Choroid plexus epithelial cell (primary cell): ENCODE measurements around the gene TNNT3.
"Not testable (repeated sequence)": the region's sequence is repeated elsewhere in the genome, so short reads cannot be mapped to it uniquely, and the experiment has no call there.

ENCODE experiments used
- DNase-seq: peaks from one replicate; pipeline ENCODE4 v3.0.0-alpha.2; 2010; ENCODE audit warnings: low read depth
- H3K4me3 ChIP-seq: 2 replicates; pipeline ENCODE4 v1.5.1; 2011; ENCODE audit warnings: low read depth, mild to moderate bottlenecking, control low read depth, low read length, moderate library complexity
- TF ChIP-seq, protein P1 (sequence below): conservative IDR thresholded peaks from 2 replicates; pipeline ENCODE4 v1.5.1; 2011; ENCODE audit warnings: low read depth, mild to moderate bottlenecking, control low read depth, inconsistent platforms, low read length, moderate library complexity

The TNNT3 gene

DNA sequence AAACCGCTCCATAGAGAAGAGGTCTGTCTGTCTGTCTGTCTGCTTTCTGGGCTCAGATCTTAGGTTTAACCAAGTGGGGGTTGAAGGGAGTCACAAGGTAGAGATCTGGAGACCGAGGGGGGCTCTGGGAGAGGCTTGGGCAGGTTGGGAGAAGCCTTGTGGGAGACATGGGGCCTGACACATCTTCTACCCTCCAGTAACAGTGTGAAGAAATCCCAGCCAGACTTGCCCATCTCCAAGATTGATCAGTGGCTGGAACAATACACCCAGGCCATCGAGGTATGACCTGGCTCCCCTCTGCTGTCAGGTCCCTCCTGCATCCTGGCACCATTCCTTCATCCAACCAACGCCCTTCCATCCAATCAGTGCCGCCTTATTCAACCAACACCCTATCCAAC is 35.2 kb upstream of the TNNT3 start:
- no peak for DNase-seq
- TF ChIP-seq, protein P1, sequence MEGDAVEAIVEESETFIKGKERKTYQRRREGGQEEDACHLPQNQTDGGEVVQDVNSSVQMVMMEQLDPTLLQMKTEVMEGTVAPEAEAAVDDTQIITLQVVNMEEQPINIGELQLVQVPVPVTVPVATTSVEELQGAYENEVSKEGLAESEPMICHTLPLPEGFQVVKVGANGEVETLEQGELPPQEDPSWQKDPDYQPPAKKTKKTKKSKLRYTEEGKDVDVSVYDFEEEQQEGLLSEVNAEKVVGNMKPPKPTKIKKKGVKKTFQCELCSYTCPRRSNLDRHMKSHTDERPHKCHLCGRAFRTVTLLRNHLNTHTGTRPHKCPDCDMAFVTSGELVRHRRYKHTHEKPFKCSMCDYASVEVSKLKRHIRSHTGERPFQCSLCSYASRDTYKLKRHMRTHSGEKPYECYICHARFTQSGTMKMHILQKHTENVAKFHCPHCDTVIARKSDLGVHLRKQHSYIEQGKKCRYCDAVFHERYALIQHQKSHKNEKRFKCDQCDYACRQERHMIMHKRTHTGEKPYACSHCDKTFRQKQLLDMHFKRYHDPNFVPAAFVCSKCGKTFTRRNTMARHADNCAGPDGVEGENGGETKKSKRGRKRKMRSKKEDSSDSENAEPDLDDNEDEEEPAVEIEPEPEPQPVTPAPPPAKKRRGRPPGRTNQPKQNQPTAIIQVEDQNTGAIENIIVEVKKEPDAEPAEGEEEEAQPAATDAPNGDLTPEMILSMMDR, result no peak
- no peak overlapping the region for H3K4me3 ChIP-seq

DNA sequence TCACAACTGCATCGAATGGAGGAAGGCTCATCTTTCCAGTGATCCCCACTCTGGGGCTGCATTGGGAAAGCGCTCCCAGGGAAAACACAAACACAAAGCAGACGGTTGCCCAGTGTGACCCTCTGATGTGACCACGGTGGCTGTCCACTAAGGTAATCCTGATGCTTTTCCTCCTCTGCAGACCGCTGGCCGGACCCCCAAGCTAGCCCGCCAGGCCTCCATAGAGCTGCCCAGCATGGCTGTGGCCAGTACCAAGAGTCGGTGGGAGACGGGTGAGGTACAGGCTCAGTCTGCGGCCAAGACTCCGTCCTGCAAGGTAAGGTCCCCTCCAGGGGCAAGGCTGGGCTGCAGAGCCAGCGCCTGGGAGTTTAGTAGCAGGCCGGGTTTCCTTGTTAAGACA is 33.0 kb upstream of the TNNT3 start:
- not testable (repeated sequence) for H3K4me3 ChIP-seq, DNase-seq

- DNase-seq, result no peak
- no peak overlapping the region for H3K4me3 ChIP-seq
- TF ChIP-seq, protein P1, result no peak
Measured at GRCh38 chr11:1887451-1888346, 31.8 kb upstream of the TNNT3 start.

DNA sequence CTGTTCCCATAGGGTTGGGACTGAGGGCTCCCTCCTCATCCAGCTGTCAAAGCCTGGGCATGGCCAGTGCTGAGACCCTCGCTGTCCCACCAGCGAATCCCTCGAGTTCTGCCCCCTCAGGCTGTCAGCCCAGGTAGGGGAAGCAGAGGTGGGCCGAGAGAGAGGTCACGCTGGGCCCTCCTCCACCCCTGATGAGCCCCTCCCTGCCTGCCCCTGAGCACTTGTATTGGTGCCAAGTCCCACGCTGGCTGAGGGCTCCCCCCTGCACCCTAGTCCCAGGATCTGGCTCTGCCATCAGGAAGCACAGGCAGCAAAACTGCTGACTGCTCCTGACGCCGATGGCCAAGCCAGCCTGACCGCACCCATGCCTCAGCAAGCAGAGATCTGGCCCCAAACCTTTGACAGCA is 31.2 kb upstream of the TNNT3 start:
- TF ChIP-seq, protein P1, result no peak
- no peak for DNase-seq
- no peak overlapping the region for H3K4me3 ChIP-seq

- H3K4me3 ChIP-seq, result no peak overlapping the region
Measured at GRCh38 chr11:1888811-1889210, 30.7 kb upstream of the TNNT3 start.

DNA sequence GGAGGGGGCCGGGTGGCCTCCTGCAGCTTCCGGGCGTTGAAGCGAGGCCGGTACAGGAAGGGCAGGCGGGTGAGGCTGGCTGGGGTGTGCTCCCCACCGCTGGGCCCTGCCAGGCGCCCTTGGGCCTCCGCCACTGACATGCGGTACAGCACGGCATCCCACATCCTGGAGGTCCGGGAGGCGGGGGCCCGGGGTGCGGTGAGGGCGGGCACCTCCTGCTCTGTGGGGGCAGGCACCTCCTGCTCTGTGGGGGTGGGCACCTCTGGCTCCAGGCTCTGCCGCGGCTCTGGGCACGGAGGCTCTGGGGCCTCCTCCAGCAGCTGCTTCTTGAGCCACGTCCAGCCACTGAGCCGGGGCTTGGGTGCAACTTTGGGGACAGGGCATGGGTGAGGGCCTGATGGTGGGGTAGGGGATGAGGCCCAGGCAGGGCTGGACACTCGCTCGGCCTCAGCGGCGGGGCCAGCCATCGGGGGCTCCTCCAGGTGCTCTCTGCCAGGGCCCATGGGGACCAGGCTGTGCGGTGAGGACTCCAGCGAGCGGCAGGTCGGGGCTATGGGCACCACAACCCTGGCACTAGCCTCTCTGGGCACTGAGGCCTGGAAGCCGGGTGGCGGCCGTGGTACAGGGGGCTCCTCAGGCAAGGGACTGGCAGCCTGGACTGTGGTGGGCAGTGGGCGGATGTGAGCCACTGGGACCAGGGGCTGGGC is 30.1 kb upstream of the TNNT3 start:
- TF ChIP-seq, protein P1, result no peak
- H3K4me3 ChIP-seq, result no peak overlapping the region
- DNase-seq, result no peak

More at GRCh38 chr11:1888811-1889210, 30.7 kb upstream of the TNNT3 start:
- no peak for DNase-seq
- TF ChIP-seq, protein P1, result no peak

DNA sequence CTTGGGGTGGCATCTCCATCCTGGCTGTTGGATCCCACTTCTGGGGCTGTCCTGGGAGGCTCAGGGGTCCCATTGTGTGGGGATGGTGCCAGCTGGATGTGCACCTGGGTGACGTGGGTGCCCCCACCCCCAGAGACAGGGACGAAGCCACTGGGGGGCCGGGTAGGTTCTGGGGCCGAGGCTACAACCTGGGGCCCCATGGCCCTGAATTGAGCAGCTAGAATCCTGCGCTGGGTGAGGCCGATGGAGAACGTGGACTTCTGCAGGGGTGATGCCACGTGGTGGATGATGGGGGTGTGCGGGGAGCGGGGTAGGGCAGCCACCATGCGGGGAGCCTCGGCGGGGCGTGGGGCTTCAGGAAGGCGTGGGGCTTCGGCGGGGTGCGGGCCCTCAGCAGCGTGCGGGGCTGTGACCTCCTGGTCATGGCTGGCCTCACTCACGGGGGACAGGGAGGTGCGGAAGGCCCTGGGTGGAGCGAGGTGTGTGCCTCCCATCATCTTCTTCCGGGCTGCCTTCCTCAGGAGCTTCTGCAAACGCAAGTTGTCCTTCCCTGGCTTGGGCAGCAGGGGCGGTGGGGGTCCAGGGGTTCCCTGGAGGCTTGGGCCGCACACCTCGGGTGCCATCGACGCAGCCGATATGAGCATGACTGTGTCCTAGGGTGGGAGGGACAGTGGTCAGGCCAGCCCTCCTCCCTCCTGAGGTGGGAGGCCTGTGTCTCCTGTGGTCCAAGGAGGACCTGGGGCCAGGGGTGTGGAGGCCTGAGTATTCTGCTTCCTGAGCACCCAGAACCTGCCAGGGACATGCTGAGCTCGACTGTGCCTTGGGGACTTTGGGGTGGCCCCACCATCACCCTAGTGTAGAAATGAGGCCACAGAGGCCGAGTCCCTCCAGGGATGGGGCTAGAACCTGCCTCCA is 29.3 kb upstream of the TNNT3 start:
- no peak overlapping the region for H3K4me3 ChIP-seq
- no peak for DNase-seq
- TF ChIP-seq, protein P1, result no peak
